Measurements from ENCODE around the gene IHH. TPM values are rescaled to one million over a fixed set of nuclear protein-coding genes. Genes with fewer than 3 reads are reported as not detected.
A peak's percentile ranks its signal among the peaks of the same experiment; 100 is the strongest.

The IHH gene
- total and polyA plus RNA-seq, 2 donors (not counting 3 experiments of a cell fraction or from before 2014, with no cell fraction given) = 0.03 TPM; not detected in 1

DNA sequence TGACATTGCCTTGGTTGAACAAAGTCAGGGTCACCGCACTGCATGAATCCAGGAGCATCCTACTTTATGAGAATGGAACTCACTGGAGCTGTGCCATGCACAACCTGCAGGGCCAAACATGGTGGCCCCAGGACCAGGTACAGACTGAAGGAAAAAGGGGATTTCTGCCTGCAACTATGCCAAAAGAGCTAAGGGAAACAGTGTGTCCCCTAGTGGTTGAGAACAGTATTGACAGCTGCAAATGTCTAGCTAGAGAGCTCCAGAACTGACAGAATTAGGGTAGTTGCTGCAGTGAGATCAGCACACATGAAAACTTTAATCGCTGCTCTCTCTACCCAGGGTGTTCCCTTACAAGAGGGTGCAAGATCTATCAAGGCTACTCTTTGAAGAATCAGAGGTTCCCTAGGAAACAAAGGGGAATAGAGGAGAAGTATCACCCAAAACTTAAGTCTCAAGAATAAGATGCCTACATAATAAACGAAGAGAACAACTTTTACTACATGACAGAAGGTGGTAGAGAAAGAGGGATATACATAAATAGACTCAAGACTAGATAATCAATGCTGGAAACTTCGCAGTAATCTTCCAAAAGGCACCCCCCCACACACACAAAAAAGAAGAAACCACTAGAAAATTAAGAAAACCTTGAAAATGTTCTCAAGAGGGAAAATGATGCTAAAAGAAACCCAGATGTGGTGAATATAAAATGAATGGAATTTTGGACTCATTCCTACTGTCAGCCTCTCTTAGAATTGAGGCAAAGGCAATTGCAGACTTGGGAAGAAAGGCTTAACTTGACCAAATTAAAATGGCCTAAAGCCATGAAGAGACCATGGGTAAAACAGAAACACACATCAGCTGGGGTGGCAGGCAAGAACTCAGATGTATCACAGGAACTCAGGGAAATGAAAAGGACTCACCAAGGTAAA lies 43.6 kb upstream of the IHH start:
- H4K20me1 ChIP-seq (replicated peaks; ENCODE audit: control insufficient read depth, extremely low read depth, insufficient read depth, low read length) = no peaks in the 10 kb centered on the region
- no peak overlapping the region for H2AFZ ChIP-seq (ENCODE audit: low read depth, low read length)
- H3K79me2 ChIP-seq (ENCODE audit: control insufficient read depth, insufficient read depth, low read length) = no peaks in the 10 kb centered on the region
- dilution Hi-C loops (cut with MboI; ENCODE audit: extremely low pct_ligation_motif_present, low sequenced_read_pairs) (no loop called here), intact Hi-C loops (cut with micrococcal nuclease) (loop anchor here (1.0 to 5.0 kb wide), 3 partner anchors 31 to 122 kb away; no protein-coding TSS in a partner anchor)
- POLR2A ChIA-PET = no interaction called here
- H3K27ac ChIP-seq (ENCODE audit: insufficient read depth, low read depth, low read length) = no peak overlapping the region
- H3K4me3 ChIP-seq (replicated peaks in 1 of 3; ENCODE audit: insufficient read depth in 1 of 3, low read depth in 1 of 3, low read length in 3 of 3) = no peak overlapping the region
- no peaks in the 10 kb centered on the region for H3K27me3 ChIP-seq (ENCODE audit: control insufficient read depth in 2 of 2, insufficient read depth in 2 of 2, low read length in 2 of 2)
- H3K9me3 ChIP-seq (replicated peaks; ENCODE audit: control insufficient read depth, insufficient read depth, low read length) = no peaks in the 10 kb centered on the region
- no TSS peak for BruUV-seq (replicated peaks)
- no peak for TF ChIP-seq FOS (IDR thresholded peaks at IDR 0.05; ENCODE audit: borderline replicate concordance, insufficient read depth, low read length)
- TF ChIP-seq, protein P1, sequence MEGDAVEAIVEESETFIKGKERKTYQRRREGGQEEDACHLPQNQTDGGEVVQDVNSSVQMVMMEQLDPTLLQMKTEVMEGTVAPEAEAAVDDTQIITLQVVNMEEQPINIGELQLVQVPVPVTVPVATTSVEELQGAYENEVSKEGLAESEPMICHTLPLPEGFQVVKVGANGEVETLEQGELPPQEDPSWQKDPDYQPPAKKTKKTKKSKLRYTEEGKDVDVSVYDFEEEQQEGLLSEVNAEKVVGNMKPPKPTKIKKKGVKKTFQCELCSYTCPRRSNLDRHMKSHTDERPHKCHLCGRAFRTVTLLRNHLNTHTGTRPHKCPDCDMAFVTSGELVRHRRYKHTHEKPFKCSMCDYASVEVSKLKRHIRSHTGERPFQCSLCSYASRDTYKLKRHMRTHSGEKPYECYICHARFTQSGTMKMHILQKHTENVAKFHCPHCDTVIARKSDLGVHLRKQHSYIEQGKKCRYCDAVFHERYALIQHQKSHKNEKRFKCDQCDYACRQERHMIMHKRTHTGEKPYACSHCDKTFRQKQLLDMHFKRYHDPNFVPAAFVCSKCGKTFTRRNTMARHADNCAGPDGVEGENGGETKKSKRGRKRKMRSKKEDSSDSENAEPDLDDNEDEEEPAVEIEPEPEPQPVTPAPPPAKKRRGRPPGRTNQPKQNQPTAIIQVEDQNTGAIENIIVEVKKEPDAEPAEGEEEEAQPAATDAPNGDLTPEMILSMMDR (IDR thresholded peaks at IDR 0.05; ENCODE audit: extremely low read depth in 1 of 2, insufficient read depth in 1 of 2, low read depth in 1 of 2, low read length in 2 of 2) = peak; percentile 84 to 86
- TF ChIP-seq, protein P2, sequence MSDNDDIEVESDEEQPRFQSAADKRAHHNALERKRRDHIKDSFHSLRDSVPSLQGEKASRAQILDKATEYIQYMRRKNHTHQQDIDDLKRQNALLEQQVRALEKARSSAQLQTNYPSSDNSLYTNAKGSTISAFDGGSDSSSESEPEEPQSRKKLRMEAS (IDR thresholded peaks at IDR 0.05; ENCODE audit: insufficient read depth, insufficient read length) = no peak
- no peak for TF ChIP-seq GATA2 (IDR thresholded peaks at IDR 0.05; ENCODE audit: insufficient read depth, insufficient read length, low read depth, low read length)
- no peak for TF ChIP-seq POLR2A (IDR thresholded peaks at IDR 0.05; ENCODE audit: low read depth, low read length)
- FAIRE-seq (peak; percentile 91), DNase-seq (ENCODE audit: low read depth, low spot score) (peak; percentile 35)
- H3K36me3 ChIP-seq (ENCODE audit: control insufficient read depth in 2 of 2, extremely low read depth in 1 of 2, insufficient read depth in 2 of 2, low read length in 2 of 2) = no peaks in the 10 kb centered on the region
- CTCF ChIA-PET = interaction anchor here (0.6 to 4.0 kb wide), 40 partner anchors 8 to 406 kb away, joined by 3 to 71 read pairs (median 6); partner anchors contain the start of gene CFAP65
- H3K4me1 ChIP-seq (ENCODE audit: control insufficient read depth, extremely low read depth, insufficient read depth, low read length) = no peaks in the 10 kb centered on the region
- H3K9me1 ChIP-seq (replicated peaks; ENCODE audit: control insufficient read depth, extremely low read depth, insufficient read depth, low read length) = no peaks in the 10 kb centered on the region
- no peak overlapping the region for H3K4me2 ChIP-seq (ENCODE audit: insufficient read depth, low read length)
- H3K9ac ChIP-seq (replicated peaks; ENCODE audit: extremely low read depth, insufficient read depth, low read length) = no peak overlapping the region

Measured in endothelial cell of umbilical vein (primary cell).